Embryonic facial prominence (tissue), 1 donor: Measurements from ENCODE around the gene LYSMD1.
"Not testable (repeated sequence)": the region's sequence is repeated elsewhere in the genome, so short reads cannot be mapped to it uniquely, and the experiment has no call there.

Experiments used
- DNase-seq: peaks from one replicate; pipeline ENCODE4 v3.0.0-alpha.2; 2016; ENCODE audit errors: extremely low spot score

The LYSMD1 gene

GRCh38 chr1:151165738-151166504 is at the start of gene LYSMD1, which contains the start of gene SCNM1:
TSS of gene LYSMD1 (minus strand) at chr1:151165902. CDS start at chr1:151165258, 644 bp downstream.
TSS of gene SCNM1 (plus strand) at chr1:151166144. CDS start at chr1:151166153, 9 bp downstream.
- peak; percentile 100 for DNase-seq

- no peak for DNase-seq
Measured at GRCh38 chr1:151213560-151213959, 47.9 kb upstream of the LYSMD1 start.

DNA sequence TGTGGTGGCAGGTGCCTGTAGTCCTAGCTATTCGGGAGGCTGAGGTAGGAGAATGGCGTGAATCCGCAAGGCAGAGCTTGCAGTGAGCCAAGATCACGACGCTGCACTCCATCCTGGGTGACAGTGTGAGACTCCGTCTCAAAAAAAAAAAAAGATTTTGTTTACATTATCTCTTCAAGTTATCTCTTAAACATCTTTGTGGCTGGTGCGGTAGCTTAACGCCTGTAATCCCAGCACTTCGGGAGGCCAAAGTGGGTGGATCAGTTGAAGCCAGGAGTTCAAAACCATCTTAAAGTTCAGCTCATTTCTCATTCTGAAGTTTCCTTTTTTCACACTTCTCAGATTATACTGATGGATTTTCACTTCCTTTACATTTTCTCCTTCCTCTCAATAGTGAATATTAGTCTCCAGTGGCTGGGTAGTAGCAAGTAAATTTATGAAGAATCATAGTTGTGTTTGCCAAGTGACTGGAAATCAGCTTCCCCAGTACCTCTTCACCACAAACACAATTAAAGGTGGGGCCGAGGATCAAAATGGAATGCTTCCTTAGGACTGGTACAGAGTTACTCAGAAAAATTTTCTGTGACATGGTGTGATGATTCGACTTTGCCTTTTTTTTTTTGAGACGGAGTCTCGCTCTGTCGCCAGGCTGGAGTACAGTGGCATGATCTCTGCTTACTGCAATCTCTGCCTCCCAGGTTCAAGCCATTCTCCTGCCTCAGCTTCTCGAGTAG is 46.4 kb upstream of the LYSMD1 start:
- DNase-seq, result no peak

GRCh38 chr1:151210830-151211229 is 45.1 kb upstream of the LYSMD1 start:
- no peak for DNase-seq

GRCh38 chr1:151205381-151205965 is 39.8 kb upstream of the LYSMD1 start:
- DNase-seq, result not testable (repeated sequence)

DNA sequence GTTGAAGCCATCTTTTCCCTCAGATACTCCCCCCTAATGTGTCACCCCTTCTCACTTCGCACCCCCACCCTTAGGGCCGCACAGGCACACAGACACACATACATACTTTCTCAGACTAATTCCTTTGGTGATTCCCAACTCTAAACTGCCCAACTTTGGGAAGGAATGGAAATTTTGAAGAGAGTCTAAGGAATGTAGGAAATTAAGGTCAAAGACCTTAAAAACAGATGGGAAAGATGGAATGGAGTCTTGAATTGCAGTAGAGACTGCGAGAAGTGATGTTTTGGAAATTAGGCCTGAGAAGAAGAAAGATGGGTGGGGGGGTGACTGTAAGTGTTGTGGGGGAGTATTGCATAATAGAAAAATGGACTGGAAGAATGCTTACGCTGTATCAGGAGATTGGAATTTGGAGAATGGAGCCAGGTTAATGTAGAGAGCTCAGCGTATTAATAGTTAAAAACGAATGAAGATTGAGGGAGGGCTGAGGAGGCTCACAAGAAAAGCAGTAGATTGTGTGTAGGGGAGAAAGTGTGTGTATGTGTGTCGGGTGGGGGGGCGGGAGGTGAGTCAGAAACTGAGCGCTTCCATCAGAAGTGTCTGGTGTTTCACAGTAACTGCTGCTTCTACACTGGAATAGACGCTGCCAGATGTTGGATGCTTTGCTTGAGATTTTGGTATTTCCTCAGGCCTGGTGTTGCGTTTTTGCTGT is 34.3 kb upstream of the LYSMD1 start:
- DNase-seq, result no peak

GRCh38 chr1:151198254-151199127 is 32.8 kb upstream of the LYSMD1 start, which contains the start of gene PIP5K1A:
TSS of gene PIP5K1A (plus strand) at chr1:151198552. CDS start at chr1:151198997, 445 bp downstream.
- DNase-seq, result peak; percentile 97

- no peak for DNase-seq
Measured at GRCh38 chr1:151197863-151198253, 32.2 kb upstream of the LYSMD1 start.

- peak; percentile 67 for DNase-seq
Measured at GRCh38 chr1:151196292-151196800, 30.6 kb upstream of the LYSMD1 start.

DNA sequence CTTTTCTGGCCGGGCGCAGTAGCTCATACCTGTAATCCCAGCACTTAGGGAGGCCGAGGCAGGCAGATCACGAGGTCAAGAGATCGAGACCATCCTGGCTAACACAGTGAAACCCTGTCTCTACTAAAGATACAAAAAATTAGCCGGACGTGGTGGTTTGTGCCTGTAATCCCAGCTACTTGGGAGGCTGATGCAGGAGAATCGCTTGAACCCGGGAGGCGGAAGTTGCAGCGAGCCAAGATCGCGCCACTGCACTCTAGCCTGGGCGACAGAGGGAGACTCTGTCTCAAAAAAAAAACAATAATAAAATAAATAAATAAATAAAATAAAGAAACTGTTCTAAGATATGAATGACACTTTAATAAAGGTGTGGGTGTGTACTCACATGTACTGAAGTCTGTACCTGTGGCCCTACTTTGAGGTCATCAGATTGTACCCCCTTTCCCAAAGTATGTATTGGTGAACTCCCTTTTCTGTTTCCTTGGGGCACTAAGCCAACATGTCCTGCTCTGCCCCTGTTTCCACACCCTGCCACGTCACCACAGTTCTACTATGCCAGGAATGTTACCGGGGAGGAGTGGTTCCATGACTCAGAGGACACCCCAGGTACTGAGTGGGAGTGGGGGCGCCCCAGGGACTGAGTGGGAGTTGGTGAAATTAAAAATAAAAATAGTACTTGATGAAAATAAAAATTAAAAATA is 29.3 kb upstream of the LYSMD1 start:
- DNase-seq, result not testable (repeated sequence)

- no peak for DNase-seq
Measured at GRCh38 chr1:151193856-151194255, 28.2 kb upstream of the LYSMD1 start.

- DNase-seq, result no peak
Measured at GRCh38 chr1:151193304-151193703, 27.6 kb upstream of the LYSMD1 start.

DNA sequence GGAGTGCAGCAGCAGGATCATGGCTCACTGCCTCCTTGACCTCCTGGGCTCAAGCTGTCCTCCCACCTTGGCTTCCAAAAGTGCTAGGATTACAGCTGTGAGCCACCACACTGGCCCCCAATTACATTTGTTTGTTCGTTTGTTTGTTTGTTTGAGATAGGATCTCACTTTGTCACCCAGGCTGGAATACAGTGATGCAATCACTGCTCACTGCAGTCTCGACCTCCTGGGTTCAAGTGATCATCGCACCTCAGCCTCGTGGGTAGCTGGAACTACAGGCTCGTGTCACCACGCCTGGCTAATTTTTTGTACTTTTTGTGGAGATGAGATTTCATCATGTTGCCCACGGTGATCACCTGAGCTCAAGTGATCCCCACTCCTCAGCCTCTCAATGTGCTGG is 26.3 kb upstream of the LYSMD1 start:
- no peak for DNase-seq

- peak; percentile 93 for DNase-seq
Measured at GRCh38 chr1:151189637-151190445, 24.1 kb upstream of the LYSMD1 start, which contains the start of gene VPS72. TSS of gene VPS72 (minus strand) at chr1:151190197. CDS start at chr1:151190121, 76 bp downstream.

DNA sequence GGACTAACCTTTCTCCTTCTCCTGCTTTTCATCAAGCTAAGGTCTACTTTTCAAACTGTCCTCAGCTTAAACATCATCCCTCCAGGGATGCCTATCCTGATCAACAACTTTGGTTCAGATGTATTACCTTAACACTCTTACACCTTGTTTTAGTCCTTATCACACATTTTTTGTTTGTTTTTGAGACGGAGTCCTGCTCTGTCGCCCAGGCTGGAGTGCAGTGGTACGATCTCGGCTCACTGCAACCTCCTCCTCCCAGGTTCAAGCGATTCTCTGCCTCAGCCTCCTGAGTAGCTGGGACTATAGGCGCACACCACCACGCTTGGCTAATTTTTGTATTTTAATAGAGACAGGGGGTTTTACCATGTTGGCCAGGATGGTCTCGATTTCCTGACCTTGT is 23.0 kb upstream of the LYSMD1 start:
- DNase-seq, result not testable (repeated sequence)

- no peak for DNase-seq
Measured at GRCh38 chr1:151187205-151187604, 21.5 kb upstream of the LYSMD1 start.

- DNase-seq, result no peak
Measured at GRCh38 chr1:151184211-151184610, 18.5 kb upstream of the LYSMD1 start.

GRCh38 chr1:151176514-151177045 is 10.9 kb upstream of the LYSMD1 start:
- no peak for DNase-seq

DNA sequence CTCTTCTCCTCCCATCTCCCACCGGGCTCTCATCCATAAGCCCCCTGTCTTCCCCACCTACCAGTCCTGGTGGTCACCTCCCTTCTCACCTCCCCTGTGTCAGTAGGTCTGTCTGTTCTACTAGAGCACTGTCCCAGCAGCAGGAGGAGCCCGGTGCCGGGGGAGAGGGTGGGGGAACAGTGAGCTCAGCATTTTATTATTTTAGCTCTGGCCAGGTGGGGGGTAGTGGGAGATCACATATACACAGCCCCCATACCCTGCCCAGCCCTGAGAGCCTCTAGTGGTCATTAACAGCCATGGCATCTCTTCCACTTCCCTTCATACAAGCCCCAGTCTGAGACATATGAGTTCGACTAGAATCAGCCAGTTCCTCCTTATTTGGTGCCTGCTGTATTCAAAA is 10.2 kb upstream of the LYSMD1 start, which contains the start of gene TMOD4:
TMOD4 (minus strand) TSS at position 119 of the 400 bp plus-strand sequence. CDS start 1,106 bp downstream, outside the sequence.
- no peak for DNase-seq
